Vagina (tissue), 2 donors: ENCODE results near the gene GALNT2.

Source experiments
- CTCF ChIP-seq, 3 experiments: fragments of 450-650 bp in 2 of 3; fragments of 200-600 bp in 1 of 3; sonication (generic) in 1 of 3; IDR thresholded peaks; one replicate each; pipeline ENCODE4 v1.5.1; 2017 to 2019; ENCODE audit warnings: antibody characterized with exemption in 3 of 3, mild to moderate bottlenecking in 2 of 3, moderate library complexity in 2 of 3
- POLR2A ChIP-seq, 2 donors: fragments of 450-650 bp; IDR thresholded peaks; one replicate each; pipeline ENCODE4 v1.6.1; 2017; ENCODE audit warnings: antibody characterized with exemption in 2 of 2, mild to moderate bottlenecking in 2 of 2, moderate library complexity in 2 of 2
- POLR2AphosphoS5 ChIP-seq, 2 donors: sonication (generic); formaldehyde crosslinking; IDR thresholded peaks; one replicate each; pipeline ENCODE4 v1.9.0; 2017; ENCODE audit warnings: antibody characterized with exemption in 2 of 2, mild to moderate bottlenecking in 2 of 2, low read depth in 1 of 2; ENCODE audit not compliant: insufficient read depth in 1 of 2

- TF ChIP-seq CTCF (IDR thresholded peaks at IDR 0.05), result no peak
- TF ChIP-seq POLR2A (IDR thresholded peaks at IDR 0.05), result no peak
- no peak for TF ChIP-seq POLR2AphosphoS5 (IDR thresholded peaks at IDR 0.05; ENCODE audit: insufficient read depth in 1 of 2, low read depth in 1 of 2)
Observed at GRCh38 chr1:230112131-230112701, 45.2 kb downstream of the GALNT2 start.
